HL-60 (cell line): ENCODE data around the gene MRPL20.

Source experiments
- CTCF ChIP-seq: IDR thresholded peaks from one replicate; pipeline ENCODE4 v1.5.1; 2011; ENCODE audit warnings: low read length, control low read depth, inconsistent platforms; ENCODE audit not compliant: insufficient read depth
- POLR2AphosphoS5 ChIP-seq: IDR thresholded peaks from 2 replicates; pipeline ENCODE4 v1.6.1; 2012; ENCODE audit warnings: low read depth

DNA sequence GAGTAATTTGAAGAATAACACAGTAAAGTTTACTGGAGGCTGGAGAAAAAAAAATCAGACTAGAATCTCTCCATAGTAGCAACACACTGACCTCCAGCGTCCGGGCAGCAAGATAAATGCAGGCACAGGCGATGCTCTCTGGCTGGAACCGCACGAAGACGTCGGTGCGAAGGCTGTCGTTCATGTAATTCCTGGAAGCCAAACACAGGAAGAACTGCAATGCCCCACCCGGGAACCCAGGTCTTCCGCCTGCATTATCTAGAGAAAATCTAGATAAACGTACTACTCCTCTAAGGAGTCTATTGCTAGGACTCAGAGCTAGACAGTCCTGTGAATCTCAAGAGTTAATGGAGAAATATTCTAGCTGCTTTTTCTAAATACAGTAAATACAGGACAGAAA, 16.4 kb downstream of the MRPL20 start:
- no peak for TF ChIP-seq CTCF
- no peak for TF ChIP-seq POLR2AphosphoS5
